GM21619 (cell line): ENCODE data around the gene DHX9.
"Not testable (repeated sequence)": the region's sequence is repeated elsewhere in the genome, so short reads cannot be mapped to it uniquely, and the experiment has no call there.

Experiments used
- ATAC-seq: cut with Tn5 transposase; IDR thresholded peaks from one replicate; pipeline ENCODE4 v1.9.1; 2021; ENCODE audit not compliant: unreplicated experiment

DHX9 gene

GRCh38 chr1:182888736-182889531, 49.8 kb downstream of the DHX9 start:
- no peak for ATAC-seq

GRCh38 chr1:182889997-182890396, 50.9 kb downstream of the DHX9 start:
- no peak for ATAC-seq

- ATAC-seq = no peak
These were observed 51.9 kb downstream of the DHX9 start for GRCh38 chr1:182890927-182891610.

GRCh38 chr1:182897696-182898095, 58.5 kb downstream of the DHX9 start:
- ATAC-seq = no peak

GRCh38 chr1:182901946-182902345, 62.8 kb downstream of the DHX9 start:
- ATAC-seq = not testable (repeated sequence)

GRCh38 chr1:182905321-182905720, 66.2 kb downstream of the DHX9 start:
- ATAC-seq = no peak

- ATAC-seq = no peak
These were observed 70.4 kb downstream of the DHX9 start for GRCh38 chr1:182909578-182909977.

- no peak for ATAC-seq
These were observed 71.0 kb downstream of the DHX9 start for GRCh38 chr1:182910143-182910542.

GRCh38 chr1:182913401-182913800, 74.3 kb downstream of the DHX9 start:
- ATAC-seq = no peak

- no peak for ATAC-seq
These were observed 78.2 kb downstream of the DHX9 start for GRCh38 chr1:182917378-182917777.

GRCh38 chr1:182925661-182926060, 86.5 kb downstream of the DHX9 start:
- no peak for ATAC-seq

GRCh38 chr1:182927693-182928433, 88.7 kb downstream of the DHX9 start:
- ATAC-seq = no peak

- ATAC-seq = no peak
These were observed 91.8 kb downstream of the DHX9 start for GRCh38 chr1:182930985-182931384.

- no peak for ATAC-seq
These were observed 96.6 kb downstream of the DHX9 start for GRCh38 chr1:182935716-182936115.
